ENCODE data around the gene HIVEP3.

The HIVEP3 gene

DNA sequence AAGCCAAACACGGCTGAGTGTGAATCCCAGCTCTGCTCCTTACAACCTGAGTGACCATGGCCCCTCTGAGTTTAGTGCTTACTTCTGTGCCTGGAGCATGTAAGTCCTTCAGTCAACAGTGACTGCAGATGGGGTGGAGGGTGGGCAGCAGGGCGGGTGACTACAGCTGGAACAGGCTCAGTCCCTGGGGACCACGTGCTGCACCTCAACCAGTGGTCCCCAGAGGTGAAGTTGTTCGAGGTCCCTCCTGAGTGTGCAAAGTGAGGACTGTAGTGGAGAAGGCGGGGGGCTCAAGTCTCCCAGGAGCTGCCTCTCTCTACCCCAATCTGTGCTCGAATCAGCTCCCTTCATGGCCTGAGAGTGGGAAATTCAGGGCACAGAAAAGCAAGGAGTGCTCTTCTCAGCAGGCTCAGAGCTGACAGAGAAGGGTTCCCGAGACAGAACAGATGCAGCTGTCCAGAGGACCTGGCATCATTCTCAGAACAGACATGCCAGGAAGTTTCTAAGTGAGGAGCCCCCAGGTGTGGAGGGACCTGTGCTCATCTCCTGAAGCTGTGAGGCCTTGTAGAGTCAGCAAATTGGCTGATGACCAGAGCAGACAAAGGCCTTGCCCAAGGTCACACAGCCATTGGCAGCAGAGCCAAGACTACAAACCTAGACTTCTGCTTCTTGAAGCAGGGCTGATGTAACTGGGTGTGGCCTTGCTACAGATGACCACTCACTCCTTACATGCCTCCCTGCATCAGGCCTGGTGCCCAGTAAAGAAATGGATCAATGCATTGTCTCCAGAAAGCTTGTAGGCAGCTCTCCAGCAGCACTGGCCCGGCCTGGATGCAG lies 372.5 kb downstream of the HIVEP3 start:
- DNase-seq (ENCODE audit: insufficient read length, low spot score), result no peak
- TF ChIP-seq POU2F2 (IDR thresholded peaks at IDR 0.05; ENCODE audit: low read depth, low read length) (no peak), POLR2AphosphoS5 (IDR thresholded peaks at IDR 0.05; ENCODE audit: low read depth, low read length) (no peak), PAX5 (IDR thresholded peaks at IDR 0.05; ENCODE audit: insufficient read depth, low read length, severe bottlenecking) (no peak), TAF1 (IDR thresholded peaks at IDR 0.05; ENCODE audit: low read depth, low read length) (no peak), POLR2A (IDR thresholded peaks at IDR 0.05; ENCODE audit: low read depth, low read length) (no peak), SPI1 (IDR thresholded peaks at IDR 0.05; ENCODE audit: low read depth, low read length) (no peak)
- FAIRE-seq, result no peak

DNA sequence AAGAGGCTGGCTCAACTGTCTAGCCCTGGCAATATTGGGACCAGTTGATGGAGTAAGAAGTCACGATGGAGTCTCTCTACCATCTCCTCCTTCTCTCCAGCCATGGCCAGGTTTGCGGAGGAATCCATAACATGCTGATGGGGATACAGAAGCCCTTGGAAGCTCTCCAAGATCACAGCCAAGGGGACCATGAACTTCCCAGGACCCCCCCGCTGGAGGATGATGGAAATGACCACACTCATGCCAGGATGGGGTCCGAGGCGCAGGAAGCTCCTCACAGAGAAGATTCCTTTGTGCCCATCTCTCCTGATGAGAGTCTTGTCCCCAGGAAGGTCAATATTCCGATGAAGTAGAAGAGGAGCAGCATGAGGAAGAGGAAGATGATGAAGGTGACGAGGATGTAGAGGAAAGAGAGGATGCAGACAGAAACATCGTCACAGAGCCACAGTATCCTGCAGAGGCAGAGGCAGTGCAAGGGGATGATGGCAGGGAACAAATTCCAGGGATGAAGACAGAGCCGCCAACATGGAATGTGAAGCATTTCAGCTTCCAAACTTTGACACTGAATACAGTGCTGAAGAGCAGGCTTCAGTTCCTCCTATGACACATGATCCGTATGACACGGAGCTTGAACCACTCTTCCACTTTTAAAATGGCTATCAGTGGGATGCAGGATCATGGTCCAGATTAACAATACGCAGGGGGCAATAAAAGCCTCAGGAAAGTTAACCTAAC lies 376.4 kb downstream of the HIVEP3 start:
- no peak for TF ChIP-seq POU2F2 (IDR thresholded peaks at IDR 0.05; ENCODE audit: low read depth, low read length)
- no peak for TF ChIP-seq POLR2AphosphoS5 (IDR thresholded peaks at IDR 0.05; ENCODE audit: low read depth, low read length)
- no peak for TF ChIP-seq POLR2A (IDR thresholded peaks at IDR 0.05; ENCODE audit: low read depth, low read length)
- no peak for TF ChIP-seq SPI1 (IDR thresholded peaks at IDR 0.05; ENCODE audit: low read depth, low read length)
- no peak for TF ChIP-seq TAF1 (IDR thresholded peaks at IDR 0.05; ENCODE audit: low read depth, low read length)
- DNase-seq (ENCODE audit: insufficient read length, low spot score) (no peak), FAIRE-seq (no peak)

DNA sequence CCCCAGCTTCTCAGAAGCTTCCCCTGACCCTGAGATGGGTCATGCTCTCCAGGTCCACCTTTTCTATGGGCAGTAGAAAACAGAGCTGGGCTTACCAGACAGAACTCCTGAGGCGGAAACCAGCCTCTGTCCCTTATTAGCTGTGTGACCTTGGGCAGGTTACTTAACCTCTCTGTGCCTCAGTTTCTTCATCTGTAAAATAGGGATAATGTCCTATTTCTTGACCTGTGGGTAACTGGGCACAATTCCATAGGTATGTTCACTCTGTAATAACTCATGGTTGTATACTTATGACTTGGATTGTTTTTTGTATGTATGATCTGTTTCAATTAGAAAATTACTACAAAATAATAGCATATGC lies 377.1 kb downstream of the HIVEP3 start:
- DNase-seq (ENCODE audit: insufficient read length, low spot score), result no peak
- FAIRE-seq, result no peak
- TF ChIP-seq PAX5 (IDR thresholded peaks at IDR 0.05; ENCODE audit: insufficient read depth, low read length, severe bottlenecking), result no peak
- no peak for TF ChIP-seq SPI1 (IDR thresholded peaks at IDR 0.05; ENCODE audit: low read depth, low read length)
- TF ChIP-seq POLR2AphosphoS5 (IDR thresholded peaks at IDR 0.05; ENCODE audit: low read depth, low read length), result no peak
- no peak for TF ChIP-seq TAF1 (IDR thresholded peaks at IDR 0.05; ENCODE audit: low read depth, low read length)
- no peak for TF ChIP-seq POLR2A (IDR thresholded peaks at IDR 0.05; ENCODE audit: low read depth, low read length)
- TF ChIP-seq POU2F2 (IDR thresholded peaks at IDR 0.05; ENCODE audit: low read depth, low read length), result no peak

DNA sequence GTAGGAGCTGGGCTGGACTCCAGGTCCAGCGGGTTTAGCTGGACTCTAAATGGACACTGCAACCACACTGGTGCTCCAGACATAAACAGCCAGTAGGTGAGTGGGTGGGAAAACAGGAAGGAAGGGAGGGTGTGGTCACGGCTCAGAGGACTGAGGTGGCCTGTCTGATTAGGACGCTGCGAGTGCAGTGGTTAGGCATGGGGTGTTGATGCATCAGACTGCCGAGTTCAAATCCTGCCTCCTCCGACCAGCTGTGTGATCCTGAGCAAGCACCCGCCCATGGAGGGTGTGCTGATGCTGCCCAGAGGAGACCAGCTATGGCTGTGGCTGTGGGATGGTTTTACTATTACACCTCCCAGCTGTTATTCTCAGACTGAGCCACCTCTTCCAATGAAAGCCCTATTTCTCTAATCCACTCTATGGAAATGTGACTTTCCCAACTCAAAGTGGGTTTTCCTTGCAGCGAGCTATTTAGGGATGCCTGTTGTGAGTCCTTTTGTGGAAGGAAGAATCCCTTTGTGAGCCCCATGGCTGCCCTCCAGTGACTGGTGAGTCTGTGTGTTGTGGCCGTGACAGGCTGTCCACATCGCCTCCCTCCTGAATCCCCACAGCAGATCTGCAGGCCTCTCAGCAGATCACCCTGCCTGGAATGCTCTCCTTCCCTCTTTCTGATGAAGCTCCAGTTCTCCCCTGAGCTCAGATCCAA lies 377.7 kb downstream of the HIVEP3 start:
- TF ChIP-seq POU2F2 (IDR thresholded peaks at IDR 0.05; ENCODE audit: low read depth, low read length), result no peak
- no peak for TF ChIP-seq POLR2A (IDR thresholded peaks at IDR 0.05; ENCODE audit: low read depth, low read length)
- no peak for TF ChIP-seq POLR2AphosphoS5 (IDR thresholded peaks at IDR 0.05; ENCODE audit: low read depth, low read length)
- no peak for TF ChIP-seq SPI1 (IDR thresholded peaks at IDR 0.05; ENCODE audit: low read depth, low read length)
- no peak for TF ChIP-seq PAX5 (IDR thresholded peaks at IDR 0.05; ENCODE audit: insufficient read depth, low read length, severe bottlenecking)
- no peak for TF ChIP-seq TAF1 (IDR thresholded peaks at IDR 0.05; ENCODE audit: low read depth, low read length)
- peak; percentile 66 for FAIRE-seq
- DNase-seq (ENCODE audit: insufficient read length, low spot score), result no peak

DNA sequence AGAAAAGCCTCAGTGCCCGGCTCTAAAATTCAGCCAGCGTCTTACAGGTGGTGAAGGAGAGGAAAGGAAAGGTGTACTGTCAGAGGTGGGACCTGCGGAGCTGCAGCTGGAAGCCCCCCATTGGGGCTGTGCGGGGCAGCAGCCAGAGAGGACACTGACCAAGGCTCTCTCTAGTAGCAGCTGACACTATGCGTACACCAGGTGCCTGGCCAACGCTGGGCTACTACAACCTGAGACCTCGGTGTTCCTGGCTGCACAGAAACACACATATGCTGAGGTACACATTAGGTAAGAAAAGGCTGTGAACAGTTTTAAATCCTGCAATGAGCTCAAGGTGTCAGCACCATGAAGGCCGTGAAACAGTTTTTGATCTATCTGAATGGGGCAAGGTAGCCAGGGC lies 378.7 kb downstream of the HIVEP3 start:
- DNase-seq (ENCODE audit: insufficient read length, low spot score) (no peak), FAIRE-seq (no peak)
- no peak for TF ChIP-seq TAF1 (IDR thresholded peaks at IDR 0.05; ENCODE audit: low read depth, low read length)
- no peak for TF ChIP-seq POU2F2 (IDR thresholded peaks at IDR 0.05; ENCODE audit: low read depth, low read length)
- no peak for TF ChIP-seq POLR2AphosphoS5 (IDR thresholded peaks at IDR 0.05; ENCODE audit: low read depth, low read length)
- TF ChIP-seq POLR2A (IDR thresholded peaks at IDR 0.05; ENCODE audit: low read depth, low read length), result no peak
- TF ChIP-seq SPI1 (IDR thresholded peaks at IDR 0.05; ENCODE audit: low read depth, low read length), result no peak
- no peak for TF ChIP-seq PAX5 (IDR thresholded peaks at IDR 0.05; ENCODE audit: insufficient read depth, low read length, severe bottlenecking)

DNA sequence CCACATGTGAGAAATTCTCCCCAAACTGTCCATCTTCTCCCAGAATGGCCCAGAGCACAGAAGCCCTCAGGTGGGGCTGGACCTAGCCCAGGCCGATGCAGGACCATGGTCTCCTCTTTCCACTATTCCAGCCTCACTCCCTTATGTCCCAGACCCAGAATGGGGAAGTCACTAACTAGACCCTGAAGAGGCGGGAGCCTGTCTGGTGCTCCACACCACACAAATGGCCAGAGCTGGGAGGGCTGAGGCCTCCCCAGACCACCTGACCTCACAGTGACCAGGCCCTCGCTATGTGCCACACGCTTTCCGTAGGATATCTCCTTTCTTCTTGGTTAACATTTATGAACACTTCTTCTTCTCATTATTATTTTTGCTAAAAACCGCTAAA lies 379.3 kb downstream of the HIVEP3 start:
- FAIRE-seq (no peak), DNase-seq (ENCODE audit: insufficient read length, low spot score) (no peak)
- TF ChIP-seq POLR2A (IDR thresholded peaks at IDR 0.05; ENCODE audit: low read depth, low read length), result no peak
- TF ChIP-seq POU2F2 (IDR thresholded peaks at IDR 0.05; ENCODE audit: low read depth, low read length), result no peak
- no peak for TF ChIP-seq PAX5 (IDR thresholded peaks at IDR 0.05; ENCODE audit: insufficient read depth, low read length, severe bottlenecking)
- TF ChIP-seq SPI1 (IDR thresholded peaks at IDR 0.05; ENCODE audit: low read depth, low read length), result no peak
- TF ChIP-seq POLR2AphosphoS5 (IDR thresholded peaks at IDR 0.05; ENCODE audit: low read depth, low read length), result no peak
- TF ChIP-seq TAF1 (IDR thresholded peaks at IDR 0.05; ENCODE audit: low read depth, low read length), result no peak

DNA sequence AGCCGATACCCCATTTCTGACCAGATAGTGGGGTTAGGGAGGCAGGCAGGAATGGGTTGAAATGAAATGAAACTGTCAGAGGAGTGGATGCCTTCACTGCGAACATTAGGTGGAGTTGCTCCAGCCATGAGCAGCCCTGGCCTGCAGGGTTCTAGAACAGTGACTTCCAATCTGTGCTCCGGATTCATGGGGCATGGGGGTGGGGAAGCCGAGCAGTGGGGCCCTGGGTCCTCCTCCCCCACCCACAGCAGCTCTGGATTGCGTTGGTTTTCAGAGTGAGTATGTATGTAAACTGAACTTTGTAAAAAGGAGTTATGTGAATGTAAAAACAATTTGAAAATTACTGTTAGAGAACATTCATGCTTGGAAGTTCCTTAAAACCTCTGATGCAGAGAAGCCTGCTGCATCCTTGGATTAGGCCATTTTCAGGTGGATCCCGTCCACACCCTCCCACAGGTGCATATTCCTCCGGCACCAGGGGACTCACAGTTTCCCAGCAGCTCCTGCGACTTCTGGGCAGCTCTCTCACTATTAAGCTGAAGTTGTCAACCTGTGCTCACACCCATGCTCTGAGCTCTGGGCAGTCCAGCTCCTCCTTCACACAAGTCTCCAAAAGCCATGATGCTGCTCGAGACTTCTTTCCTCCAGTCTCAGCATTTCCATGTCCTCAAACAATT lies 379.8 kb downstream of the HIVEP3 start:
- TF ChIP-seq POU2F2 (IDR thresholded peaks at IDR 0.05; ENCODE audit: low read depth, low read length), result no peak
- no peak for TF ChIP-seq PAX5 (IDR thresholded peaks at IDR 0.05; ENCODE audit: insufficient read depth, low read length, severe bottlenecking)
- no peak for TF ChIP-seq POLR2A (IDR thresholded peaks at IDR 0.05; ENCODE audit: low read depth, low read length)
- TF ChIP-seq TAF1 (IDR thresholded peaks at IDR 0.05; ENCODE audit: low read depth, low read length), result no peak
- TF ChIP-seq SPI1 (IDR thresholded peaks at IDR 0.05; ENCODE audit: low read depth, low read length), result no peak
- TF ChIP-seq POLR2AphosphoS5 (IDR thresholded peaks at IDR 0.05; ENCODE audit: low read depth, low read length), result no peak
- no peak for FAIRE-seq

DNA sequence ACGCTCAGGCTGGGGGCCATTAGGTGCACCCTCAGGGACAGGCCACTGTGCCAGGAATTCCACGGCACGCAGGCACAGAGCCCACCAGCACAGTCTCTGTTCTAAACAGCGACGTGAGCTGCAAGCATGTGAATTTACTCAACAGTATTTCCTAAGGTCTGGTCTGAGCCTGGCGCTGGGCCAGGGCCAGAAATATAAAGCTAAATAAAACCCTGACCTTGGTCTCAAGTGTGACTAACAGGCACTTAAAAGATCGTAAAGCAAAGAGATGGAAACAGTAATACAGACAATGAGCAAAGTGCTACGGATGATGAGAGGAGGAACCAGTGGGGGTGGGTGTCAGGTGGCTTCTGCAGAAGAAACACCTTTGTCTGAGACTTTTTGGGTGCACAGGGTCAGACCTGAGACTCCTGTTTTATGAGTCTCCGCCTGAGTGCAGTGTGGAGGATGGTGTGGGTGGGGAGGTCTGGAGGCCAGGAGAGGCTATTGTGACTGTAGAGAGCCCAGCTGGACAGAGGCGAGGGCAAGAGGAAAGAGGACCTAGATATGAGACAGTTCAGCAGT lies 380.9 kb downstream of the HIVEP3 start:
- FAIRE-seq, result no peak
- no peak for DNase-seq (ENCODE audit: insufficient read length, low spot score)
- TF ChIP-seq POU2F2 (IDR thresholded peaks at IDR 0.05; ENCODE audit: low read depth, low read length), result no peak

More for the DNA sequence above, 379.8 kb downstream of the HIVEP3 start:
- no peak for DNase-seq (ENCODE audit: insufficient read length, low spot score)

Measured in GM12891 (cell line).